Stimulated activated CD4-positive, alpha-beta T cell treated with anti-CD3 and anti-CD28 coated beads, Interleukin-4, amount 100 ng/mL, for 4 hours (primary cell): Measurements from ENCODE around the gene VPS9D1.
"Not testable (repeated sequence)": the region's sequence is repeated elsewhere in the genome, so short reads cannot be mapped to it uniquely, and the experiment has no call there.

ENCODE experiments used
- DNase-seq, 2 experiments: peaks; one replicate each; pipeline ENCODE4 v3.0.0-alpha.2; 2020

The VPS9D1 gene

GRCh38 chr16:89709166-89709565 is 11.5 kb downstream of the VPS9D1 start:
- no peak for DNase-seq

GRCh38 chr16:89708481-89708931 is 12.2 kb downstream of the VPS9D1 start:
- DNase-seq = no peak

- DNase-seq = no peak
These were observed 13.0 kb downstream of the VPS9D1 start for GRCh38 chr16:89707695-89708094.

- DNase-seq = no peak
These were observed 14.0 kb downstream of the VPS9D1 start for GRCh38 chr16:89706518-89707260.

- DNase-seq = no peak
These were observed 15.7 kb downstream of the VPS9D1 start for GRCh38 chr16:89705006-89705405.

GRCh38 chr16:89704281-89704680 is 16.4 kb downstream of the VPS9D1 start:
- no peak for DNase-seq

- DNase-seq = peak; percentile 97
These were observed 19.0 kb downstream of the VPS9D1 start, which contains the start of gene SPATA2L for GRCh38 chr16:89701425-89702406. Gene SPATA2L, minus strand, starts transcription at chr16:89701705. Its CDS starts 473 bp downstream, at chr16:89701232.

- DNase-seq = peak in 1 of 2 experiments; percentile 38
These were observed 19.9 kb downstream of the VPS9D1 start for GRCh38 chr16:89700649-89701424.

- peak; percentile 97 to 99 for DNase-seq
These were observed 20.5 kb downstream of the VPS9D1 start for GRCh38 chr16:89700100-89700648.

- not testable (repeated sequence) for DNase-seq
These were observed 21.0 kb downstream of the VPS9D1 start for GRCh38 chr16:89699629-89700099.

- DNase-seq = not testable (repeated sequence)
These were observed 22.0 kb downstream of the VPS9D1 start for GRCh38 chr16:89698717-89699116.

- no peak for DNase-seq
These were observed 22.9 kb downstream of the VPS9D1 start for GRCh38 chr16:89697616-89698331.

- no peak for DNase-seq
These were observed 23.5 kb downstream of the VPS9D1 start for GRCh38 chr16:89697161-89697615.

- DNase-seq = no peak
These were observed 24.0 kb downstream of the VPS9D1 start for GRCh38 chr16:89696670-89697128.

GRCh38 chr16:89695875-89696669 is 24.6 kb downstream of the VPS9D1 start:
- DNase-seq = no peak

- no peak for DNase-seq
These were observed 25.4 kb downstream of the VPS9D1 start for GRCh38 chr16:89695086-89695874.

- DNase-seq = not testable (repeated sequence)
These were observed 26.0 kb downstream of the VPS9D1 start for GRCh38 chr16:89694784-89695085.

- no peak for DNase-seq
These were observed 26.5 kb downstream of the VPS9D1 start for GRCh38 chr16:89693931-89694783.

- DNase-seq = no peak
These were observed 27.4 kb downstream of the VPS9D1 start for GRCh38 chr16:89693289-89693731.
